ENCODE data around the gene VRK2. TPM values are rescaled to one million over a fixed set of nuclear protein-coding genes. Genes with fewer than 3 reads are reported as not detected.

VRK2 gene
- total and polyA plus RNA-seq, 2 experiments from 2014 or later, result 19.0 to 22.5 TPM

Other genes starting within 250 kb of the VRK2 start
- gene FANCL, start 194.5 kb downstream of the VRK2 start, total RNA-seq (2014; rRNA removed; shearing (Covaris generic)), result 90.4 and 115 TPM in 2 replicates
- 82.1 and 97.8 TPM in 2 replicates for gene FANCL, start 194.5 kb downstream of the VRK2 start, polyA plus RNA-seq (2016; fragmentation: Nextera tagmentation; extraction: Ambion mirVana)

Measured in GM23338 (cell line).